GM18520 (cell line): ENCODE data around the gene NOD1.
A peak's percentile ranks its signal among the peaks of the same experiment; 100 is the strongest.

ENCODE experiments used
- ATAC-seq: cut with Tn5 transposase; IDR thresholded peaks from one replicate; pipeline ENCODE4 v1.9.1; 2021; ENCODE audit not compliant: unreplicated experiment

The NOD1 gene

DNA sequence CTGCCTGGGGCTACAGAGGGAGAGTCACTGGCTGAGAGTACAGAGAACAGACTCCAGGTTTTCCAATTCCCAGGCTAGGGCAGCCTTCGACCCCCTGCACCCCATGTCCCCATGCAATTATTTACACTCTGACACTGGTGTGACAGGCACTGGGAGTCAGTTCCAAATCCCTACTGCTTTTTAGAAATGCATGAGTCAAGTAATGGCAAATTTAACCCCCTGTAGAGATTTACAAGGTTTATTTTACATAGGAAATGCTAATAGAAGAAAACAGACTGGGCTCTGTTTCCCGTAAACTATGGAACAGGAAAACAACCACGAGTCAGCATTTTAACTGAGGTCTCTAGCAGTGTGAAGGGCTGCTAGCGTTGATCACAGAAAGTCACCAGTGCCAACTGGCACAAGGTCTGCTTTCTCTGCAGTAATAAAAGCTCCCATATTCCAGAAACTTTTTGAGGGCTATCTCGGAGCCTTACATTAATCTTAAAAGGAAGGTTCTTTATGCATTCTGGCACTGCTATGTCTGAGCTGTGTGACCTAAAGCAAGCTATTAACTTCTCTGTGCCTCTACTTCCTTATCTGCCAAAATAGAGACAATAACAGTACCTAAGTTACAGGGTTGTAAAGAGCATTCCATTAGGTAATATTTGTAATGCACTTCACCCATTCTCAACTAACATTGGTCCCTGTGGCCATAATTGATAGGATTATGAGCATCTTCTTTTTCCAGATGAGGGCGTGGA is 28.2 kb downstream of the NOD1 start:
- no peak for ATAC-seq

DNA sequence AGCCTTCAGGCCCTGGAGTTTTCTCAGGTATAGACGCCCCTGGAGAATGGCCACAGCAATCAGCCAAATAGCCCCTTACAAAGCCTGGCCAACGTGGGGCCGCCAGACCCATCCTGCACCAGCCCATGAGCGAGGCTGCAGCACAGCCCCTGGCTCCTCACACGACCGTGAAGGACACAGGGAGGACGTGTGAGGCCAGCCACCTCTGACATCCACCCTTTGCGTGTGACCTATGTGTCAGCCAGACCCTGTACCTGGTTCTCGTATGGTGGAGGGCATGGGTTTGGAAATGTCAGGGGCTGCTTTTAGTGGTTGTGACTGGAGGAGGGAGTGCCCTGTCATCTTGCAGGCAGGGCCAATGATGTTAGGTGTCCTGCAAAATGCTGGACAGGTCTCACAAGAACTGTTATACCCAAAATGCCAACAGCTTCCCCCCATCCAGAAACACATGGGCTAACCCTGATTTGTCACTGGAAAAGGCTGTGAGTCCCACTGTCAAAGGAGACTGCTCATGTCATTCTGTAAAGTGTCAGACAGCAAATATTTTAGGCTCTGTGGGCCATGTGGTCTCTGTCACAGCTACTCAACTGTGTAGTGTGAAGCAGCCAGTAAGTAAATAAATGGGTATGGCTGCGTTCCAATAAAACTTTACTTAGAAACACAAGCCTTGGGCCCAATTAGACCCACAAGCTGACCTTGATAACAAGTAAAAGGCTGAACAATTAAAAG is 30.0 kb downstream of the NOD1 start:
- no peak for ATAC-seq

DNA sequence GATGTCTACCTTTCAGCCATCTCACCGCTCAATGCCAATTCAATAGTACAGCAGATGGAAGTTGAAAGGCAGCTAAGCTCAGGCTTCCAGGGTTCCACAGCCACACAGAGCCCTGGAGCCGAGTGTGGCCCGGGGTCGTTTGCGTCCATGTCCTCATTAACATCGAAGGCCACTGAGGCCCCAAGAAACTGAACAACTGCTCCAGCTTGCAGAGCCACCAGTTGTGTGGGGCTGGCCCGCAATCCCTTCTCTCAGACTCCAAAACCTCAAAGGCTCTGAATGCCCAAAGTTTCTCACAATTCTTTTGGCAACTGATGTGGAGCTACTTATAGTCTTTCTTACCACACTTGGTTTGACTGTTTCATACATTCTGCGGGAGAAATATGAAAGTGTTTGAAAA is 31.1 kb downstream of the NOD1 start:
- ATAC-seq: no peak

DNA sequence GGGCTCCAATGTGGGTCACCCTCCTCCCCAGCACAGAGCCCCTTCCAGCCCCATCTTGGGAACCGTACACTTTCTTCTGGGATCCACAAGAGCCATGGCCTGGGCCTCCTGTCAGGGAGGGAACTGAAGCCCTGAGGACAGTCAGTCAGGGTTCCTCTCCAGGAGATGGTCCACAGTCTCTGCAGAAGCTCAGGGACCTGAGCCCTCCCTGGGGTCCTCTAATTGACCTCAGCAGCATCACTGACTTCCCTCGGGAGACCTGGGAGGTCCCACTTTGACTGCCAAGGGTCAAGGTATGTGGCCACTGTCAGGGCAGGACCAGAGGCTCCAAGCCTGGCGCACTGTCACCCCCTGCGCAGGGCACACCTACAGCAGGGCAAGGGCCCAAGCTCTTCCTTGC is 32.3 kb downstream of the NOD1 start:
- no peak for ATAC-seq

GRCh38 chr7:30445770-30446169 is 32.8 kb downstream of the NOD1 start:
- peak; percentile 92 for ATAC-seq

DNA sequence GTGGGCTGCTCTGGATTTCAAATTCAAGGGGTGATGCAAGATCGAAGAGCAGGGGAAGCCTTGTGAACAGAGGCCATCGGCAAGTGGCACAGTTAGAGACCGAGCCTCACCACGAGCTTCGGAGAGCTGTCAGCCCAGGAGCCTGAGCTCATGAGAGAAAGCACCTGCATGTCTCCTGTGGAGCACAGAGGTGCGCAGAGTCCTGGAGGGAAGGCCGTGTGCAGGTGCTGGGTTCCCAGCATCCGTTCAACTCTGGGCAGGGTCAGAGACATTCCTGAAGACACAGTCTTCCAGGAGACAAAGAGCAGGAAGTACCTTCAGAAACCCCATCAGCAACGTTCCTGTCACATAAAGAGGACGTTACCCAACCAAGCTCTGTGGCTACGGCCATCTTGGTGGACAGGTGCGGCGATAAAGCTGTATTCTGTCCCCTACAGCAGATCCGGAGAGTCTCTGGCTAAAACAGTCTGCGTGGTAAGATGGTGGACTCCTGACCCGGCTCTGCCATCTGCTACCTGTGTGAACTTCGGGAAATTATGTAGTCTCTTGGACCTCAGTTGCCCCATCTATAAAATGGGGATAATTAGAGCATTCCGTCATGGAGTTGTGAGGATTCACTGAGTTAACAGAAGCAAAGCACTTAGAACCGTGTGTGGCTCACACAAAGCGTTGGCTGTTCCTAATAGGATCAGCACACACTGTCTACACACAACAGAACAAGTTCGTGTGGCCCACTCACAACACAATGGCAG is 40.6 kb downstream of the NOD1 start:
- no peak for ATAC-seq

GRCh38 chr7:30436518-30436917 is 42.1 kb downstream of the NOD1 start:
- ATAC-seq: no peak

DNA sequence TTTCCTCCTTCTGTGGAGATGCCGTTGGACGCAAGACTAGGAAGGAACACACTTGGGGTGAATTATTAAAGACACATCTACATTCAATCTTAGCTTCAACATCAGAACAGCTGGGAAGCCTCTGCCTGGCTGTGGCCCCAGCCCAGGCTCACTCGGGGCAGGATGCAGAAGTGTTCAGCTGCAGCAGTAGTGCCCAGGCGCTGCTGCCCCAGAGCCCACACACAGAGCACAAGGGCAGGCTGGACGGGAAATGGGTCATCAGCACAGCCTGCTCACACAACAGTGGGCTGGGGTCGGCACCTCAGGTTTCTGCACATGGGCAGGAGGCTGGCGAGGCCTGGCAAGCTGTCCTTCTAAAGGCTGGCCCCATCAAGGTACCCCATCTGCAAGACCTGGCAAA is 42.5 kb downstream of the NOD1 start:
- ATAC-seq: no peak

- no peak for ATAC-seq
Measured at GRCh38 chr7:30434140-30434799, 44.3 kb downstream of the NOD1 start.

DNA sequence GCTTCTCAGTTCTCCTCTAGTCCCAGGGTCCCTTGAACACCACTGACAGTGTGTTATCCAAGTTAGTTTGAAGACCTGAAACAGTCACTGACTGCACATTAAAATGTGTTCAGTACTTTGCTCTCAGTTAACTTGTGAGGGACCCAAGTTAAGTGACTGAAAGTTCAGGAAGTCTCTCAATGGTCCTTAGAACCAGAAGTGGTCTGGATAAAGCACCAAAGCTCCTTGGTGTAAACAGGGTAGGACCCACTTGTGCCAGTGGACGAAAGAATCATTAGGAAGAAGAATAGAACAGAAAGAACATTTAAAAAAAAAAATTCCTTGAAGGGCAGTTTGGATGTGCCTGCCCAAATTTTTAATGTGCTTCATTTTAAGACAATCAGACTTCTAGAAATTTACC is 45.1 kb downstream of the NOD1 start:
- no peak for ATAC-seq

DNA sequence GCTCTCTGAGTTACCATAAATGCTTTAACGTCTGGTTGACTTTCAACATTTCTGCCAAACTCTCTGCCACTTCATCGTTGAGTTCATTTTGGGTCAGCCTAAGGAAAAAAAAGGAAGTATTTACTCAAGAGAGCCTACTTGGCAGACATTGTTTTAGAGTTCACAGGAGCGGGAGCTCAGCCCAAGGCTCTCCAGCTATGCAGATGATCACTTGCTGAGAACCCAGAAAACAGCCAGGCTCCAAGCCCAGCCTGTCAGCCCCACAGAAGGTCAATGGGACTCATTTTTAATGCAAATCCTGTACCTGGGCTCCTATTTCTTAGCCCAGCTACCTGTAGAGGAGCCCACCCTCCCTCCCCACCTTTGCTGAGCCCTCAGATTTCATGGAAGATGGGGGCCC is 45.5 kb downstream of the NOD1 start:
- ATAC-seq: no peak

GRCh38 chr7:30430777-30431176 is 47.8 kb downstream of the NOD1 start:
- ATAC-seq: no peak

DNA sequence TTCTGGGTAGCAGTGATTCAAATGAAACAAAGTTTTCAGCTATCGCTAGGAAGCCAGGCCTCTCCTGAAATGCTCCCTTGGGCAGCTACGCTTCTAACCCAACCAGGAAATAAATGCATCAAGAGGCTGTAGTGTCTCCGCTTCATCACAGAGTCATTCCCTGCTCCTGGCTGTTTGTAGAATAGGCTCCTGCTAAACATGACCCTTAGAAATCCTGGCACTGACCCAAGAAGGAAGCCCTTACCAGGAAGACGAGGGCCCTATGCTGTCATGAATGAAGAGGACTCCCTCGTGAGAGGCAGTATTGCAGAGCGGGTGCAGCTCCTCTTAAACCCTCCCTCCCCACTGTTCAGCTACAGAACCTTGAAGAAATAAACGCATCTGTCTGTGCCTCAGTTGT is 48.3 kb downstream of the NOD1 start:
- ATAC-seq: no peak

DNA sequence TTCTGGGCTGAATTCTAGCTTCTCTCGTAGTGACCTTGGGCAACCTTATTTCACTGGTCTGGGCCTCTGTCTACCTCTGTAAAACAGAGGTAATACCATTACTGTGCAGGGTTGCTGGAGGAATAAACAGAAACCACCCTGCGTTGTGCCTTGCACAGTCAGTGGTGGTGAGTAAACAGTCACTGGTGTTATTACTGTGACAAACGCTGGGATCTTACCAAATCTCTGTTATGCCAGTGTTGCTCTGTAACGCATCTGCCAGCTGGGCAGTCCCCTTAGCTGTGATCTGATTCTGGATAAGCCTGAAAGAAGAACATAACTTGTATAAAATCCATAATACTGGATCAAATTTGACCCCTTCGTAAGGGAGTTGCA is 49.4 kb downstream of the NOD1 start:
- no peak for ATAC-seq

DNA sequence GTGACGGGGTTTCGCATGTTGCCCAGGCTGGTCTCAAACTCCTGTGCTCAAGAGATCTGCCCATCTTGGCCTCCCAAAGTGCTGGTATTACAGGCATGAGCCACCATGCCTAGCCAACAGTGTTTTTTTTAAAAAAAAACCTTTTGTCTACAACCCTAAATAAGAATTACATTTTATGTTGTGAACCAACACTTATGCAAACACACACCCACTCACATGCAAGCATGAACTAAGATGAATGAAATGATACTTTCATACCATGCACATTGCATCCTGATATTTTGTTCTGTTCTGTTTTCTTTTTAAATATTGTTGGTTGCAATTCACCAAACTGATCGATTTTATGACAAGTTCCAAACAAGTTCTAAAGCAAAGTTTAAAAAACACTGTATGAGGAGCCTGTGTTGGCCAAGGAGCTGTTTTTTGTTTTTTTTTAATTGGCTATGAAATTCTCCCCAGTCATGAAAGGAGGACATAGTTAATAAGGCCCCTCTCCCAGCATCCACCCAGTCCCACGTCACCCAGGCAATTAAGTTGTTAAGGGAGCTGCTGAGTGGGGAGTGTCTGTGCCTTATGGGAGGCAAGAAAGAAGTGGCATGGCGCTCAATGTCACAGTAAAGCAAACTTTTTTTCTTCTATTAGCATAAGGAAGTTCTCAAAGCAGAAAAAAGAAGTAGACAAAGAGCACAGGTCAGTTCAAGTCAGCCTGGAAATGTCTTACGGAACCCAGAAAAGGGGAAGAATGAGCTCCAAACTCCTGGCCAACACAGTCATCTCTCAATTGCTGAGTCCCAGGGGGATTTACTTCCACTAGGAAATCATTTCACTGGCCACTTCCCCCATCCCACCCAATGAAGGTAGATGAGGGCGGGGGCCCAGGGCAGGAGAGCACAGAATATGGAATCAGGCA is 50.1 kb downstream of the NOD1 start:
- no peak for ATAC-seq

DNA sequence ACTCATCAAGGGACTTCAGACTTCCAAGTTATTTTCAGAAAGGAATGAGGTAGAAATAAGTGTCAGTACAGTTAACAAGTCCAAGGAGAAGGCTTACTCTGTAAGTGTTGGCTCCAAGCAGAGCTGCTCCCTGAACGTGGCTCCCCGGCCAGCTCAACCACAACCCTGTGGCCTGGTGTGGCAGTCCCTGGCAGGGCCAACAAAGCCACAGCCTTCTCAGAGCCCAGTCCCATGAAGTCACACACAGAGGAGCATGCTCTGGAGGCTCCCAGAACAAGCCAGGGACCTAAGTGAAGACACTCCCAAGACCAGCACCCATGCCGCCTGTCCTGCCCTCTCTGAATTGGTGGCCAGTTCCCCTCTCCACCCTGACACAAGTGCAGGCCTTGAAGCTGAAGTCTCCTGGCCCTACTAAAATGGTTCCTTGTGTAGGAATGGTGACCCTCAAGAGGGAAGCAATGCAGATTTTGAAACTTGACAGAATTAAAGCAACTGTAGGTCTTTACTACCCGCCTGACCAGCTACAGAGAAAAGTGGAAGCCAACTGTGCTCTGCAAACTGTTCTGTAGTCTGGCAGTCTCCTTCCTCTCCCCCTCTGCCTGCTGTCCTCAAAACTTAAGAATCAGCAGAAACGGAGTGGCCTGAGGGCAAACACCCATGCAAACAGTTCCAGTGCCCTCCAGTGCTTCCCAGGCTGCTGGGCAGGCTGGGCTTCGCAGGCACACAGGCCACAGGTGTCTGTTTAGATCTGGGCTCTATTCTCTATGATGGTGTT is 51.1 kb downstream of the NOD1 start:
- ATAC-seq: no peak

DNA sequence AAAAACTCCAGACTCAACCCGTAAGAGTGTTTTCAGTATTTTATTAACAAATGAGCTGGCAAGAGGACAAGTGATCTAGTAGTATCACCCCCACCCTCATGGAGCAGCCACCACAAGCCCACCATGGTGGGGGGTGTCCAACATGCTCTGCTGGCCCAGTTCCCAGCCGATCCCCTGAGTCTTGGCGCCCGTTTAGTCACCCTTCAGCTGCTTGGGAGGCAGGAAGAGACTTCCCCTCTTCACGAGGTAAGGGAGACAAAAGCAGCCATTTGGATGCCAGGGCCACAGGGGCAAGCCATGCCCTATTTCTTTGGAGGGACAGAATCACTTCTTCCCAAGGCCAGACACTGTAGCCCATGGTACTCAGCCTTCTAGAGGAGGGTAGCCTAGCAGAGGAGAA is 54.1 kb downstream of the NOD1 start:
- ATAC-seq: no peak

GRCh38 chr7:30423788-30424505 is 54.6 kb downstream of the NOD1 start:
- no peak for ATAC-seq

DNA sequence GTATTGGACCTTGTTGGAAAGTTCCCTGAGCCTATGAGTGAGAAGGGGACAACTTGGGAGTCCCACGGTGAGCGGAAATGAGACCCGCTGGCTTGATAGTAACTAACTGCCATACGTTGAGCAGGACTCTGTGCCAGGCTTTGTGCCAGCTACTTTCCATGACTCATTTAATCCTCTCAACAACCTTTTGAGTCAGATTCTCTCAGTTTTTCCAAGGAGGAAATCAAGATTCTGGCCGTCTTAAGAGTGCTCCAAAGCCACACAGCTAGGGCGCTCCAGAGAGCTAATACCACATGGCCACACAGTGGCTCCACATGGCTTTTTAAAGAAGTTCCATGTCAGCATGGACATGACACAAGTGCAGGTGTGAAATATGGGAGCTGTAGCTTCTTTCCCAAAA is 55.7 kb downstream of the NOD1 start:
- no peak for ATAC-seq
